GM12892 (cell line): ENCODE measurements around the gene ZNF787.

Source experiments
- POLR2A ChIP-seq: IDR thresholded peaks from 2 replicates; pipeline ENCODE4 v1.6.1; 2011; ENCODE audit warnings: low read depth, low read length, control low read depth
- TAF1 ChIP-seq: IDR thresholded peaks from 2 replicates; pipeline ENCODE4 v1.6.1; 2011; ENCODE audit warnings: low read depth, mild to moderate bottlenecking, control low read depth, low read length, borderline replicate concordance

DNA sequence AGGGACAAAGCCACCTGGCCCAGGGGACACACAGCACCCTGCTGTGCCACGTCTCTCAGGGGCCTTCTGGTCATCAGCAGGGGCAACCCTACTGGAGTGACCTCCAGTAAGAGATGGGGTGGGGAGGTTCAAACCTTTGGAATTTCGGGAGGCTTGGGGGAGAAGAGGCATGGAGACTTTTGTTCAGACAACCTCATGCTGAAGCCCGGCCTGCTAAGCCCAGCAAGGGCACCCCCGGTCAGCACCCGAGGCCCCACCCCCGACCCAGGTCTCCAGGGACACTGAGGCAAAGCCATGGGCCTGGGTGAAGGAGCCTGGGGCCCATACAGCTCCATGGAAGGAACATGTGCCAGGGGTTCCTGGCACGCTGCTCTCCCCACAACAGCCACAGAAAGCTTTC, 23.3 kb downstream of the ZNF787 start:
- TF ChIP-seq POLR2A (no peak), TAF1 (no peak)
